Lung (tissue), 12 donors: Measurements from ENCODE around the gene EHD4. TPM values are rescaled to one million over a fixed set of nuclear protein-coding genes. Genes with fewer than 3 reads are reported as not detected.

ENCODE experiments used
- ATAC-seq: fragments of 200-7000 bp; cut with Tn5 transposase; one replicate; pipeline ENCODE4 v1.9.1; 2020; ENCODE audit warnings: moderate number of reproducible peaks; ENCODE audit not compliant: insufficient read depth, low FRiP score
- DNase-seq, 3 donors: peaks; one replicate each; pipeline ENCODE4 v3.0.0-alpha.2; 2013 to 2017
- H3K27ac ChIP-seq, 2 donors: one replicate each; pipeline ENCODE4 v1.5.1; 2013; ENCODE audit warnings: mild to moderate bottlenecking in 2 of 2, moderate library complexity in 2 of 2, control low read depth in 1 of 2, inconsistent platforms in 1 of 2, low read depth in 1 of 2, low read length in 1 of 2
- H3K27me3 ChIP-seq, 3 donors: one replicate each; pipeline ENCODE4 v1.5.1; 2013; ENCODE audit warnings: low read length in 2 of 3; ENCODE audit not compliant: control insufficient read depth in 3 of 3, insufficient read depth in 3 of 3
- H3K36me3 ChIP-seq, 4 donors: one replicate each; pipeline ENCODE4 v1.5.1; 2013; ENCODE audit warnings: low read length in 4 of 4, mild to moderate bottlenecking in 1 of 4, moderate library complexity in 1 of 4; ENCODE audit not compliant: control insufficient read depth in 4 of 4, insufficient read depth in 4 of 4
- H3K4me1 ChIP-seq, 5 donors: one replicate each; pipeline ENCODE4 v1.5.1; 2013; ENCODE audit warnings: low read length in 5 of 5, mild to moderate bottlenecking in 2 of 5, moderate library complexity in 1 of 5; ENCODE audit not compliant: control insufficient read depth in 5 of 5, insufficient read depth in 5 of 5
- H3K4me3 ChIP-seq: one replicate; pipeline ENCODE4 v1.5.1; 2013; ENCODE audit warnings: mild to moderate bottlenecking, control low read depth, moderate library complexity
- H3K9ac ChIP-seq, 2 donors: one replicate each; pipeline ENCODE4 v1.5.1; 2013; ENCODE audit warnings: low read length in 2 of 2, control low read depth in 1 of 2; ENCODE audit not compliant: insufficient read depth in 1 of 2
- H3K9me3 ChIP-seq, 4 donors: one replicate each; pipeline ENCODE4 v1.5.1; 2013; ENCODE audit warnings: low read length in 3 of 4, mild to moderate bottlenecking in 1 of 4, moderate library complexity in 1 of 4; ENCODE audit not compliant: control insufficient read depth in 4 of 4, insufficient read depth in 3 of 4
- WGBS, 2 donors: extraction: QIAGEN DNeasy Blood & Tissue Kit; methylation state at CpG; one replicate each; pipeline ENCODE4 v1.1.7; 2013; 5-methylcytosine and 5-hydroxymethylcytosine counted together
- polyA plus RNA-seq, 2 donors: library from polyadenylated mRNA; stranded (reverse); fragments of 200-250 nt; gene quantifications; one replicate each; pipeline ENCODE4 v1.2.1, GENCODE V29; 2013
- total RNA-seq, 2 donors: library from RNA; depleted of rRNA in 1 of 2; stranded (reverse); fragments of >200 nt in 1 of 2; gene quantifications; one replicate each; pipeline ENCODE4 v1.2.1, GENCODE V29; 2014 to 2021
- TF ChIP-seq, protein P1 (sequence below): IDR thresholded peaks from 2 replicates; pipeline ENCODE4 v1.5.1; 2012; ENCODE audit warnings: mild to moderate bottlenecking; ENCODE audit errors: control extremely low read depth, extremely low read depth
- donor health status: control.
- donor health status: control.
- donor health status: Bipolar disorder and iron deficiency.
- donor health status: healthy.
- donor health status: DM: yes; HTN: yes; CAD: no.

EHD4 gene
- total and polyA plus RNA-seq, 4 donors: 16.4 to 36.3 (median 25.9) TPM

DNA sequence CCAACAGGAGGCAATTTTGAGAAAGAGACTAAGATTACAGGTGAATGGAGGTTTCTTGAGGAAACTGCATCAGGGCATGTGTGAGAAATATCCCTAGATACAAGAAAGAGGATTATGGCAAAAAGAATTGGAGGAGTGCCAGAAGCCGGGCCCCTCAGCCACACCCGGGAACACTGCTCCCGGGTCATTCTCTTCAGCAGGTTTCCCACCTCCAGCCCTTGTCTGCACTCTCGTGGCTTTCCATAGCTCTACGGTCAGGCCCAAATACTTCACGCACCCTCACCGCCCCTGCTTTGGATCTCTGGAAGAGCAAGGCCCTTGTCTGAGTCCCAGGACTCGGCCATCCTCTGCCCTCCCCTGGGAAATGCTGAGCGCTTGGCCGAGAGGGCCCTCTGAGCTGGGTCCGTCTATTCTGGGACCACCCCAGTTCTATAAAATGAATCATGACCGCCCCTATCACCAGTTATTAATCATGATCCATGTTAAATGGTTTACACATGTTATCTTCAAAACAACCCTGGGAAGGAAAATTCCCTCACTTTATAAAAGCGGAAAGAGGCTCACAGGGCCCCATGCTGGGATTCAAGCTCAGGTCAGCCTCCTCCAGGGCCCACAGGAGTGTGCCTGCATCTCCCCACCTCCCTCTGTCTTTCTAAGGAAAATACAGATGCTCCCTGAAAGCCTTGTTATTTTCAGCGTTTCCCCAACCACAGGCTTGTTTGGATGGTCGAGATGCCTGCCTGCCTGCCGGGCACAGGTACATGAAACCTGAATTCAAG is 39.7 kb downstream of the EHD4 start:
- H3K9ac ChIP-seq: no peak overlapping the region
- TF ChIP-seq, protein P1, sequence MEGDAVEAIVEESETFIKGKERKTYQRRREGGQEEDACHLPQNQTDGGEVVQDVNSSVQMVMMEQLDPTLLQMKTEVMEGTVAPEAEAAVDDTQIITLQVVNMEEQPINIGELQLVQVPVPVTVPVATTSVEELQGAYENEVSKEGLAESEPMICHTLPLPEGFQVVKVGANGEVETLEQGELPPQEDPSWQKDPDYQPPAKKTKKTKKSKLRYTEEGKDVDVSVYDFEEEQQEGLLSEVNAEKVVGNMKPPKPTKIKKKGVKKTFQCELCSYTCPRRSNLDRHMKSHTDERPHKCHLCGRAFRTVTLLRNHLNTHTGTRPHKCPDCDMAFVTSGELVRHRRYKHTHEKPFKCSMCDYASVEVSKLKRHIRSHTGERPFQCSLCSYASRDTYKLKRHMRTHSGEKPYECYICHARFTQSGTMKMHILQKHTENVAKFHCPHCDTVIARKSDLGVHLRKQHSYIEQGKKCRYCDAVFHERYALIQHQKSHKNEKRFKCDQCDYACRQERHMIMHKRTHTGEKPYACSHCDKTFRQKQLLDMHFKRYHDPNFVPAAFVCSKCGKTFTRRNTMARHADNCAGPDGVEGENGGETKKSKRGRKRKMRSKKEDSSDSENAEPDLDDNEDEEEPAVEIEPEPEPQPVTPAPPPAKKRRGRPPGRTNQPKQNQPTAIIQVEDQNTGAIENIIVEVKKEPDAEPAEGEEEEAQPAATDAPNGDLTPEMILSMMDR: no peak
- DNase-seq: no peak
- H3K4me1 ChIP-seq: peaks cover 0 to 45% (median 16%) of the 10 kb centered on the region in 5 donors
- H3K27me3 ChIP-seq: no peaks in the 10 kb centered on the region
- peak overlapping the region; percentile 6 for H3K4me3 ChIP-seq
- no peak for ATAC-seq
- 83 to 94% methylated on average over 16 of the region's 16 CpGs for WGBS, 2 donors
- H3K27ac ChIP-seq: peak overlapping the region; percentile 63 to 76
- H3K36me3 ChIP-seq: peaks cover 0 to 4% (median 0%) of the 10 kb centered on the region in 4 donors
- no peaks in the 10 kb centered on the region for H3K9me3 ChIP-seq

DNA sequence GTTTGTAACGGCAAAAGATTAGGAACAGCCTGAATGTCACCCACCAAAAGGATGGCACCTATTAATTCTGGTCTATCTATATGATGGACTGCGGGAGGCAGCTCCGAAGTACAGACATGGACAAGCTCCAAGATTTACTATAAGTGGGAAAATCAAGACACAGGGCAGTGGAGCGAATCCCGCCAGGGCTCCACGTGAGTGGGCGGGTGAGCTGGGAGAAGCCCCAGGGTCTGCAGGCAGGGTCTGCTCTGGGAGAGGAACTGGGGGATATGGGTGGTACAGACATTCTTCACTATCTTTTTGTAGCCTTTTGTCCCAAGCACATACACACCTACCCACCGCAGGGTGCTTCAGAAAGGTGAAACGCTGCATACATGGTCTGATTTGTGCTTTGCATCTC is 40.3 kb downstream of the EHD4 start:
- Histone ChIP-seq H3K4me3 (peak overlapping the region; percentile 6), H3K36me3 (peaks cover 0 to 4% (median 0%) of the 10 kb centered on the region in 4 donors), H3K27ac (no peak overlapping the region), H3K9ac (no peak overlapping the region), H3K4me1 (peaks cover 0 to 45% (median 14%) of the 10 kb centered on the region in 5 donors), H3K27me3 (no peaks in the 10 kb centered on the region), H3K9me3 (no peaks in the 10 kb centered on the region)
- DNase-seq (no peak), ATAC-seq (no peak)
- TF ChIP-seq, protein P1: no peak
- WGBS, 2 donors: 96 to 98% methylated on average over 9 of the region's 9 CpGs

DNA sequence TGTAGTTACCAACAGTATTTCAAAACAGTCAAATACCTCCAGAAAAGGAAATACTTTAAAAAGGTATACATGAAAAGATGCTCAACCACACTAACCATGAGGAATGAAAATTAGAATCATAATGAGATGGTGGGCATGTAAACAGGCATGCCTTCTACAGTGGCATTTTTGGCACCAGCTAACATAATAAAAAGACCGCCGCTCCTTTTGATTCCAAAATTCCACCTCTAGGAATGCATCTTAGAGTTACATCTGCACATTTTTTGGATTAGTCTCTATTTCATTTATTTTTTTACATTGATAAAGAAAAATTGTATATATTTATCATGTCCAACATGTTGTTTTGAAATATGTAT is 41.5 kb downstream of the EHD4 start:
- H3K9me3 ChIP-seq: no peaks in the 10 kb centered on the region
- no peak overlapping the region for H3K9ac ChIP-seq
- no peak for DNase-seq
- H3K4me1 ChIP-seq: peaks cover 0 to 45% (median 21%) of the 10 kb centered on the region in 5 donors
- H3K4me3 ChIP-seq: no peak overlapping the region
- 93 to 100% methylated on average over 2 of the region's 2 CpGs for WGBS, 2 donors
- no peak for ATAC-seq
- no peaks in the 10 kb centered on the region for H3K27me3 ChIP-seq
- H3K36me3 ChIP-seq: peaks cover 0 to 4% (median 0%) of the 10 kb centered on the region in 4 donors
- TF ChIP-seq, protein P1: no peak
- H3K27ac ChIP-seq: peak overlapping the region in 1 of 2 donors; percentile 70
